B cell (primary cell): ENCODE results near the gene SEMA4G.

Source experiments
- CTCF ChIP-seq: fragments of 200-600 bp; IDR thresholded peaks from one replicate; pipeline ENCODE4 v1.8.0; 2022; ENCODE audit warnings: antibody characterized with exemption, mild to moderate bottlenecking
- EZH2 ChIP-seq: IDR thresholded peaks from 2 replicates; pipeline ENCODE4 v1.6.1; 2012; ENCODE audit warnings: borderline replicate concordance, low read depth, mild to moderate bottlenecking, moderate library complexity, low read length; ENCODE audit not compliant: insufficient read depth, poor library complexity, severe bottlenecking

- TF ChIP-seq EZH2 (no peak), CTCF (no peak)
Measured at GRCh38 chr10:100972115-100972903, 3.0 kb downstream of the SEMA4G start.
